PC-3 (cell line): ENCODE data around the gene CMTM6. TPM values are rescaled to one million over a fixed set of nuclear protein-coding genes. Genes with fewer than 3 reads are reported as not detected.
"Not testable (repeated sequence)": the region's sequence is repeated elsewhere in the genome, so short reads cannot be mapped to it uniquely, and the experiment has no call there.

ENCODE experiments used
- ATAC-seq: fragments of 200-7000 bp; cut with Tn5 transposase; 2 replicates; pipeline ENCODE4 v1.9.1; 2020; ENCODE audit warnings: mild to moderate bottlenecking, moderate library complexity
- BruUV-seq: library from RNA; stranded (reverse); fragments of 400-500 nt; replicated peaks from 2 replicates; lab custom pipeline; 2021; lab: Mats Ljungman, UMichigan
- CTCF ChIA-PET: fragments of 300-600 bp; sonication (Branson Sonifier 250); formaldehyde crosslinking; loops from one replicate; lab custom pipeline; 2022; ENCODE audit warnings: antibody characterized with exemption; lab: Charles Lee
- POLR2A ChIA-PET: fragments of 300-600 bp; sonication (Branson Sonifier 250); formaldehyde crosslinking; loops from one replicate; lab custom pipeline; 2022; ENCODE audit warnings: antibody characterized with exemption; ENCODE audit not compliant: unreplicated experiment; lab: Charles Lee
- DNase-seq: peaks from one replicate; pipeline ENCODE4 v3.0.0-alpha.2; 2015
- H2AFZ ChIP-seq: fragments of 300-600 bp; sonication (generic); 2 replicates; pipeline ENCODE4 v1.6.0; 2016; ENCODE audit warnings: antibody characterized with exemption, low read length
- H3F3A ChIP-seq: fragments of 300-600 bp; sonication (generic); one replicate; pipeline ENCODE4 v1.6.0; 2017; ENCODE audit warnings: antibody characterized with exemption, low read length, control low read depth, mild to moderate bottlenecking; ENCODE audit not compliant: unreplicated experiment
- H3K27ac ChIP-seq: fragments of 300-600 bp; sonication (generic); 2 replicates; pipeline ENCODE4 v1.5.1; 2016; ENCODE audit warnings: mild to moderate bottlenecking, low read length
- H3K27me3 ChIP-seq: fragments of 300-600 bp; sonication (generic); 2 replicates; pipeline ENCODE4 v1.6.1; 2016; ENCODE audit warnings: low read length, mixed read lengths
- H3K36me3 ChIP-seq: fragments of 300-600 bp; sonication (generic); 2 replicates; pipeline ENCODE4 v1.6.1; 2016; ENCODE audit warnings: low read depth, mixed run types, low read length, mixed read lengths
- H3K4me1 ChIP-seq: fragments of 300-600 bp; sonication (generic); 2 replicates; pipeline ENCODE4 v1.5.1; 2016; ENCODE audit warnings: low read length; ENCODE audit not compliant: insufficient read depth
- H3K4me2 ChIP-seq: fragments of 300-600 bp; sonication (generic); 2 replicates; pipeline ENCODE4 v1.6.0; 2016; ENCODE audit warnings: low read length
- H3K4me3 ChIP-seq: fragments of 300-600 bp; sonication (generic); 2 replicates; pipeline ENCODE4 v1.5.1; 2016; ENCODE audit warnings: mild to moderate bottlenecking, low read length, mixed read lengths
- H3K79me2 ChIP-seq: fragments of 300-600 bp; sonication (generic); 2 replicates; pipeline ENCODE4 v1.6.1; 2017; ENCODE audit warnings: low read length, mixed read lengths
- H3K9ac ChIP-seq: fragments of 300-600 bp; sonication (generic); 2 replicates; pipeline ENCODE4 v1.6.0; 2016; ENCODE audit warnings: mild to moderate bottlenecking, low read length
- H3K9me2 ChIP-seq: fragments of 300-600 bp; sonication (generic); replicated peaks from 2 replicates; pipeline ENCODE4 v1.6.1; 2016; ENCODE audit warnings: mixed run types, low read length, mixed read lengths
- H3K9me3 ChIP-seq: fragments of 300-600 bp; sonication (generic); 2 replicates; pipeline ENCODE4 v1.6.1; 2016; ENCODE audit warnings: low read length, mixed read lengths
- H4K20me1 ChIP-seq: fragments of 300-600 bp; sonication (generic); 2 replicates; pipeline ENCODE4 v1.6.1; 2016; ENCODE audit warnings: low read length, mixed read lengths
- EZH2 ChIP-seq: fragments of 300-600 bp; sonication (generic); IDR thresholded peaks from one replicate; pipeline ENCODE4 v1.6.1; 2017; ENCODE audit warnings: antibody characterized with exemption, mild to moderate bottlenecking, low read length; ENCODE audit not compliant: unreplicated experiment
- EZH2phosphoT487 ChIP-seq: fragments of 300-600 bp; sonication (generic); IDR thresholded peaks from 2 replicates; pipeline ENCODE4 v1.6.1; 2018; ENCODE audit warnings: mild to moderate bottlenecking, antibody characterized with exemption, low read length, borderline replicate concordance
- intact Hi-C: fragments of 100-400 bp; cut with micrococcal nuclease; formaldehyde crosslinking; loops from 2 replicates; pipeline ENCODE4 v1.9.0; 2023
- total RNA-seq: library from RNA; depleted of rRNA; stranded (reverse); fragments of >200 nt; gene quantifications from 2 replicates; pipeline ENCODE4 v1.2.3, GENCODE V29; 2014
- TF ChIP-seq, protein P1 (sequence below): fragments of 300-600 bp; sonication (generic); conservative IDR thresholded peaks from 2 replicates; pipeline ENCODE4 v1.5.1; 2017; ENCODE audit warnings: antibody characterized with exemption, low read depth, mild to moderate bottlenecking, low read length

CMTM6 gene
- total RNA-seq, 1 experiment from 2014 or later, result 67.4 TPM

DNA sequence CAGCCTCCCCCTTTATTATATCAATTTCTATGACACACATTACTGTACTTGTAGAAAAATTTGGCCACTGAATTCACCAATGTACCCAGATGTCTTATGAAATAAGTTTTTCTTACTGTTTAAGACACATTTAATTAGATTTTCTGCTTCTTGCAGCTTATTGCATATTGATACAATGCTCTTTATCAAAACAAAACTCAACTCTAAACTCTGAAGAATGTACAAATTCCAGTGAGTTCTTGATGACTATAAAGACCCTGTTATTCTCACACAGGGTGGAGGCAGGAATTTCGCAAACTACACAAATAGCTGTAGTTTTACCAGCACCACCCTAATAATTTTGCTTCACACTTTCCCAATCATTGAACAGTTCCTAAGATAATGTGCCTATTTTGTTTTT is 22.0 kb downstream of the CMTM6 start:
- TF ChIP-seq EZH2phosphoT487 (no peak), EZH2 (no peak)
- TF ChIP-seq, protein P1, sequence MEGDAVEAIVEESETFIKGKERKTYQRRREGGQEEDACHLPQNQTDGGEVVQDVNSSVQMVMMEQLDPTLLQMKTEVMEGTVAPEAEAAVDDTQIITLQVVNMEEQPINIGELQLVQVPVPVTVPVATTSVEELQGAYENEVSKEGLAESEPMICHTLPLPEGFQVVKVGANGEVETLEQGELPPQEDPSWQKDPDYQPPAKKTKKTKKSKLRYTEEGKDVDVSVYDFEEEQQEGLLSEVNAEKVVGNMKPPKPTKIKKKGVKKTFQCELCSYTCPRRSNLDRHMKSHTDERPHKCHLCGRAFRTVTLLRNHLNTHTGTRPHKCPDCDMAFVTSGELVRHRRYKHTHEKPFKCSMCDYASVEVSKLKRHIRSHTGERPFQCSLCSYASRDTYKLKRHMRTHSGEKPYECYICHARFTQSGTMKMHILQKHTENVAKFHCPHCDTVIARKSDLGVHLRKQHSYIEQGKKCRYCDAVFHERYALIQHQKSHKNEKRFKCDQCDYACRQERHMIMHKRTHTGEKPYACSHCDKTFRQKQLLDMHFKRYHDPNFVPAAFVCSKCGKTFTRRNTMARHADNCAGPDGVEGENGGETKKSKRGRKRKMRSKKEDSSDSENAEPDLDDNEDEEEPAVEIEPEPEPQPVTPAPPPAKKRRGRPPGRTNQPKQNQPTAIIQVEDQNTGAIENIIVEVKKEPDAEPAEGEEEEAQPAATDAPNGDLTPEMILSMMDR, result no peak
- DNase-seq, result no peak
- no peak overlapping the region for H3K9ac ChIP-seq
- no peaks in the 10 kb centered on the region for H3K4me1 ChIP-seq
- no peaks in the 10 kb centered on the region for H3K79me2 ChIP-seq
- no peak overlapping the region for H3K4me3 ChIP-seq
- ChIA-PET CTCF (no interaction called here), POLR2A (no interaction called here)
- BruUV-seq, result no TSS peak
- H3K27me3 ChIP-seq, result no peaks in the 10 kb centered on the region
- H4K20me1 ChIP-seq, result no peaks in the 10 kb centered on the region
- intact Hi-C loops, result no loop called here
- H3K9me3 ChIP-seq, result no peaks in the 10 kb centered on the region
- H3K9me2 ChIP-seq, result no peaks in the 10 kb centered on the region
- H3K4me2 ChIP-seq, result no peak overlapping the region
- H3K36me3 ChIP-seq, result peaks cover 9% of the 10 kb centered on the region
- H3K27ac ChIP-seq, result no peak overlapping the region
- H2AFZ ChIP-seq, result no peak overlapping the region
- no peaks in the 10 kb centered on the region for H3F3A ChIP-seq
- no peak for ATAC-seq

DNA sequence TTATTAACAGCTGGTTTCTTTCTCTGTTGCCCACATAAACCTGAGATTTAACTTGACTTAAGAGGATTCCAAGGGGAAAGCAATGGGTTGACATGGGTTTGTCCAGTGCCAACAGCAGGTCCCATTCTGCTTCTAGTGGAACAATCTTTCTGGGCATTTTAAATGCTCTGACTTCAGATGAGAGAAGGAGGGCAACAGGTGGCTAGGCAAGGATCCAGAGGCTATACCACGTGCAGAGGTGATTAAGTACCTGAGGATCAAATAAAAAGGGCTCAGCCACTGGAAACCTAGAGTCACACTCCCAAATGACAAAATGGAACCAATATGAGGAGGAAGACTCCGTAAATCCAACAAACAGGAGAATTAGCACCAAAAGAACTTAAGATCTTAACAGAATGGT is 28.5 kb downstream of the CMTM6 start:
- Histone ChIP-seq H3K9ac (no peak overlapping the region), H3K9me3 (no peaks in the 10 kb centered on the region), H4K20me1 (no peaks in the 10 kb centered on the region), H3K4me3 (no peak overlapping the region), H3K9me2 (no peaks in the 10 kb centered on the region), H2AFZ (no peak overlapping the region), H3F3A (peaks cover 5% of the 10 kb centered on the region), H3K79me2 (peaks cover 5% of the 10 kb centered on the region; the same call in 1 of the 2 replicates), H3K27ac (no peak overlapping the region), H3K27me3 (no peaks in the 10 kb centered on the region), H3K4me2 (no peak overlapping the region), H3K4me1 (peaks cover 21% of the 10 kb centered on the region), H3K36me3 (peaks cover 5% of the 10 kb centered on the region; the same call in 1 of the 2 replicates)
- intact Hi-C loops, result no loop called here
- CTCF ChIA-PET, result no interaction called here
- no TSS peak for BruUV-seq
- TF ChIP-seq EZH2 (no peak), EZH2phosphoT487 (no peak)
- TF ChIP-seq, protein P1, result no peak
- DNase-seq, result no peak
- POLR2A ChIA-PET, result no interaction called here
- no peak for ATAC-seq

DNA sequence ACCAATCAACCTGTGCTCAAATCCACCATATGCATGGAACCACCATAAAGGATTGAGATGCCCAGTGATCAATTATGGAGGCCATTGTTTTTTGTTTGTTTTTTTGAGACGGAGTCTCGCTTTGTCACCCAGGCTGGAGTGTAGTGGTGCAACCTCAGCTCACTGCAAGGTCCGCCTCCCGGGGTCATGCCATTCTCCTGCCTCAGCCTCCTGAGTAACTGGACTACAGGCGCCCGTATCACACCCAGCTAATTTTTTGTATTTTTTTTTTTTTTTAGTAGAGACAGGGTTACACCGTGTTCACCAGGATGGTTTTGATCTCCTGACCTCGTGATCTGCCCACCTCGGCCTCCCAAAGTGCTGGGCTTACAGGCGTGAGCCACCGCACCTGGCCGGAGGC is 30.5 kb downstream of the CMTM6 start:
- BruUV-seq, CTCF ChIA-PET, H3F3A ChIP-seq, H3K9me2 ChIP-seq, DNase-seq, ATAC-seq, H3K4me3 ChIP-seq, H3K9me3 ChIP-seq, POLR2A ChIA-PET, H3K9ac ChIP-seq, H2AFZ ChIP-seq, H3K4me2 ChIP-seq, H3K27me3 ChIP-seq, H4K20me1 ChIP-seq, H3K27ac ChIP-seq, intact Hi-C loops: not testable (repeated sequence)
- H3K36me3 ChIP-seq, result peaks cover 13% of the 10 kb centered on the region
- peaks cover 12% of the 10 kb centered on the region for H3K79me2 ChIP-seq
- H3K4me1 ChIP-seq, result peaks cover 39% of the 10 kb centered on the region
